ENCODE data around the gene CPTP.

- no peak for TF ChIP-seq SUZ12 (IDR thresholded peaks at IDR 0.05; ENCODE audit: extremely low read depth, insufficient read depth, insufficient read length)
- TF ChIP-seq YY1 (IDR thresholded peaks at IDR 0.05; ENCODE audit: insufficient read depth, insufficient read length): no peak
Observed at GRCh38 chr1:1299686-1300351, 24.8 kb upstream of the CPTP start.
